GM23248 (cell line): Measurements from ENCODE around the gene ANKRD37. TPM values are rescaled to one million over a fixed set of nuclear protein-coding genes. Genes with fewer than 3 reads are reported as not detected.
"Not testable (repeated sequence)": the region's sequence is repeated elsewhere in the genome, so short reads cannot be mapped to it uniquely, and the experiment has no call there.

Experiments used
- DNase-seq: peaks from one replicate; pipeline ENCODE4 v3.0.0-alpha.2; 2015
- H2AFZ ChIP-seq: fragments of 200-600 bp; sonication (generic); 2 replicates; pipeline ENCODE4 v1.6.1; 2016; ENCODE audit warnings: antibody characterized with exemption
- H3F3A ChIP-seq: fragments of 200-600 bp; sonication (generic); 2 replicates; pipeline ENCODE4 v1.6.1; 2016; ENCODE audit warnings: mild to moderate bottlenecking, antibody characterized with exemption, mixed run types; ENCODE audit not compliant: insufficient read depth
- H3K27ac ChIP-seq: fragments of 200-600 bp; sonication (generic); 2 replicates; pipeline ENCODE4 v1.5.1; 2016; ENCODE audit warnings: mild to moderate bottlenecking
- H3K27me3 ChIP-seq: fragments of 200-600 bp; sonication (generic); replicated peaks from 2 replicates; pipeline ENCODE4 v1.6.1; 2016; ENCODE audit warnings: mild to moderate bottlenecking; ENCODE audit not compliant: insufficient read depth
- H3K36me3 ChIP-seq: fragments of 200-600 bp; sonication (generic); 2 replicates; pipeline ENCODE4 v1.6.1; 2016; ENCODE audit warnings: low read depth, mild to moderate bottlenecking
- H3K4me1 ChIP-seq: fragments of 200-600 bp; sonication (generic); 2 replicates; pipeline ENCODE4 v1.6.1; 2016; ENCODE audit warnings: mild to moderate bottlenecking; ENCODE audit not compliant: insufficient read depth
- H3K4me2 ChIP-seq: fragments of 200-600 bp; sonication (generic); one replicate; pipeline ENCODE4 v1.6.1; 2016; ENCODE audit warnings: mild to moderate bottlenecking; ENCODE audit not compliant: unreplicated experiment
- H3K4me3 ChIP-seq: fragments of 200-600 bp; sonication (generic); 2 replicates; pipeline ENCODE4 v1.5.1; 2016; ENCODE audit warnings: mild to moderate bottlenecking
- H3K79me2 ChIP-seq: fragments of 200-600 bp; sonication (generic); 2 replicates; pipeline ENCODE4 v1.6.1; 2016; ENCODE audit warnings: mild to moderate bottlenecking; ENCODE audit not compliant: insufficient read depth
- H3K9ac ChIP-seq: fragments of 200-600 bp; sonication (generic); 2 replicates; pipeline ENCODE4 v1.6.1; 2016; ENCODE audit warnings: mild to moderate bottlenecking
- H3K9me2 ChIP-seq: fragments of 200-600 bp; sonication (generic); 2 replicates; pipeline ENCODE4 v1.6.1; 2016; ENCODE audit warnings: mixed run types, mild to moderate bottlenecking, moderate library complexity; ENCODE audit not compliant: insufficient read depth
- H3K9me3 ChIP-seq: fragments of 200-600 bp; sonication (generic); one replicate; pipeline ENCODE4 v1.6.1; 2017; ENCODE audit warnings: low read depth
- H4K20me1 ChIP-seq: fragments of 200-600 bp; sonication (generic); 2 replicates; pipeline ENCODE4 v1.6.0; 2016; ENCODE audit not compliant: insufficient read depth
- EZH2 ChIP-seq: fragments of 200-600 bp; sonication (generic); IDR thresholded peaks from 2 replicates; pipeline ENCODE4 v1.6.1; 2018; ENCODE audit warnings: antibody characterized with exemption, mild to moderate bottlenecking; ENCODE audit not compliant: insufficient read depth, poor library complexity, severe bottlenecking
- EZH2phosphoT487 ChIP-seq: fragments of 200-600 bp; sonication (generic); IDR thresholded peaks from 2 replicates; pipeline ENCODE4 v1.6.1; 2018; ENCODE audit warnings: antibody characterized with exemption, moderate library complexity, mild to moderate bottlenecking, low read depth; ENCODE audit not compliant: insufficient read depth
- WGBS, 2 experiments: methylation state at CpG; one replicate each; pipeline ENCODE4 v1.1.6; 2015 to 2017; ENCODE audit warnings: low lambda C conversion rate in 2 of 2, low coverage in 1 of 2; ENCODE audit errors: missing lambda C conversion rate in 2 of 2; 5-methylcytosine and 5-hydroxymethylcytosine counted together
- in situ Hi-C: fragments of 300-500 bp; cut with MboI; formaldehyde crosslinking; loops from 2 replicates; pipeline ENCODE4 v1.15.0; 2020
- polyA plus RNA-seq: library from polyadenylated mRNA; unstranded; fragments of >200 nt; fragmentation: Nextera tagmentation; extraction: Ambion mirVana; gene quantifications from 2 replicates; pipeline ENCODE4 v1.2.1, GENCODE V29; 2016
- total RNA-seq: library from RNA; depleted of rRNA; stranded (reverse); fragments of >200 nt; shearing (Covaris generic); gene quantifications from 2 replicates; pipeline ENCODE4 v1.2.3, GENCODE V29; 2014

ANKRD37 gene
- total and polyA plus RNA-seq, 2 experiments from 2014 or later, result 11.1 to 17.6 TPM

DNA sequence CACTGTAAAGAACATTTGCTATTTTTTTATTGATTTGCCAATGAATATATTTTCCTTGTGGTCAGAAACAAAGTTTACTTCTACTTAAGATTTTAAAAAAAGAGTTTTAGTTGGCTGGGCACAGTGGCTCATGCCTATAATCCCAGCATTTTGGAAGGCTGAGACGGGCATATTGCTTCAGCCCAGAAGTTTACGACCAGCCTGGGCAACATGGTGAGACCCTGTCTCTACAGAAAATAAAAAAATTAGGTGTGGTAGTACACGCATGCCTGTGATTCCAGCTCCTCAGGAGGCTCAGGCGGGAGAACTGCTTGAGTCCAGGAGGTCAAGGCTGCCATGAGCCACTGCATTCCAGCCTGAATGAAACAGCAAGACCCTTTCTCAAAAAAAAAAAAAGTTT, 37.7 kb upstream of the ANKRD37 start:
- Histone ChIP-seq H3K36me3 (peaks cover 9% of the 10 kb centered on the region; the same call in 1 of the 2 replicates), H3K4me1 (peaks cover 12% of the 10 kb centered on the region), H3K9me2 (no peaks in the 10 kb centered on the region), H3K79me2 (no peaks in the 10 kb centered on the region), H2AFZ (no peak overlapping the region), H4K20me1 (no peaks in the 10 kb centered on the region), H3K4me3 (no peak overlapping the region), H3K27ac (peak overlapping the region; percentile 46), H3K27me3 (no peaks in the 10 kb centered on the region), H3K4me2 (peak overlapping the region; percentile 12), H3F3A (0 out of 2 replicates have a peak, but pooled peaks cover 8% of the 10 kb centered on the region), H3K9ac (no peak overlapping the region), H3K9me3 (no peaks in the 10 kb centered on the region)
- in situ Hi-C loops, result no loop called here
- no peak for TF ChIP-seq EZH2phosphoT487
- 94% methylated on average over 4 of the region's 4 CpGs for WGBS, 2 experiments
- no peak for DNase-seq

DNA sequence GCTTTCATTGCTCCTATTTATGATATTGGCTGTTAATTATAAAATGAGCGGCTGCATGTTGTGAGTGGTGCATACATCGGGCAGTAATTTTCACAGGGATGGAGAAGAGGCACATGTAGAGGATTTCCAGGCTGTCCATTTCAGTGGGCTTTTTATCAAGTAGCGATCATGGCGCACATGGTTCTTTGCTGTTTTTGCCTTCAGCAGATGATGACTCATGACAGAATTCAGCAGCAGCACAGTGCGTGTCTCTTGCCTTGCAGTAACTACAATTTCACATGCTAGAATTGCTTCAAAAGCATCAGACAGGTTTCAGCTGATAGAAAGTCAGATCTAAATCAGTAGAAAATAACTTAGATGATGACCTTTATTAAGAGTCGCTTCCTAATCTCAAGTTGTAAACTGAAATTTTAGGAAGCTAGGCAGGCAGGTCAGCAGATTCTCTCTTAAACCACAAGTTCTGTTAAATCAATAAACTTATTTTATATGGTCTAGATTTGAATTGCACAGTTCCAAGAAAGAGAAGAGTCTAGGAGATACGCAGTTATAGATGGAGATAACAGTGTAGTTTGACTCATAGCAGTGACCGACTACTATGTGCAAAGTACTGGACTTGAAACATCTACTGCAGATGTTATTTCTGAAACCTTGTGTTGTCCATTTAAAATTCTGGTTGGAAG, 36.7 kb upstream of the ANKRD37 start:
- H3F3A ChIP-seq, result 0 out of 2 replicates have a peak, but pooled peaks cover 8% of the 10 kb centered on the region
- TF ChIP-seq EZH2phosphoT487 (no peak), EZH2 (no peak)
- no peak overlapping the region for H2AFZ ChIP-seq
- DNase-seq, result peak; percentile 8
- peaks cover 9% of the 10 kb centered on the region; the same call in 1 of the 2 replicates for H3K36me3 ChIP-seq
- no peak overlapping the region for H3K4me3 ChIP-seq
- H3K79me2 ChIP-seq, result no peaks in the 10 kb centered on the region
- no peaks in the 10 kb centered on the region for H4K20me1 ChIP-seq
- no peaks in the 10 kb centered on the region for H3K9me2 ChIP-seq
- 97 to 98% methylated on average over 8 of the region's 8 CpGs for WGBS, 2 experiments
- in situ Hi-C loops, result no loop called here
- no peaks in the 10 kb centered on the region for H3K9me3 ChIP-seq
- peaks cover 12% of the 10 kb centered on the region for H3K4me1 ChIP-seq
- H3K27me3 ChIP-seq, result no peaks in the 10 kb centered on the region
- no peak overlapping the region for H3K27ac ChIP-seq
- no peak overlapping the region for H3K4me2 ChIP-seq
- H3K9ac ChIP-seq, result no peak overlapping the region

DNA sequence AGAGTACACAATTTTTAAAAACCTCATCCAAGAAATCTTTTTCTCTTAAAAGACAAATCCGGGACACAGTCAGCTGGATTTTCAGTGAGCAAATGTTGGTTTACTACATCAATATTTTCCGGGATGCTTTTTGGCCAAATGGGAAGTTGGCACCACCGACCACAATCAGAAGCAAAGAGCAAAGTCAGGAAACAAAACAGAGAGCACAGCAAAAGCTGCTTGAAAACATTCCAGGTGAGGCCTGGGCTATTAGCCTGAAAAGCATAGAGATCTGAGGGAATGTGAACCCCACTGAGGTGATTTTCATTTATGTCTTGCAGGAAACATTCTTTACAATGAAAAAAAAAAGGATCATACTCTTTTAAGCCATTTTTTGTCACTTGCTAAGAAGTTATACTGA, 34.8 kb upstream of the ANKRD37 start:
- DNase-seq, result no peak
- WGBS, 2 experiments, result 95 to 97% methylated on average over 3 of the region's 3 CpGs
- no peaks in the 10 kb centered on the region for H3K27me3 ChIP-seq
- no peaks in the 10 kb centered on the region for H4K20me1 ChIP-seq
- in situ Hi-C loops, result no loop called here
- peaks cover 9% of the 10 kb centered on the region; the same call in 1 of the 2 replicates for H3K36me3 ChIP-seq
- H3K4me1 ChIP-seq, result peaks cover 12% of the 10 kb centered on the region
- no peak overlapping the region for H3K27ac ChIP-seq
- TF ChIP-seq EZH2 (no peak), EZH2phosphoT487 (no peak)
- H3K9me3 ChIP-seq, result no peaks in the 10 kb centered on the region
- H3K4me2 ChIP-seq, result no peak overlapping the region
- no peak overlapping the region for H2AFZ ChIP-seq
- no peak overlapping the region for H3K4me3 ChIP-seq
- no peak overlapping the region for H3K9ac ChIP-seq
- 0 out of 2 replicates have a peak, but pooled peaks cover 4% of the 10 kb centered on the region for H3F3A ChIP-seq
- H3K9me2 ChIP-seq, result no peaks in the 10 kb centered on the region
- no peaks in the 10 kb centered on the region for H3K79me2 ChIP-seq

DNA sequence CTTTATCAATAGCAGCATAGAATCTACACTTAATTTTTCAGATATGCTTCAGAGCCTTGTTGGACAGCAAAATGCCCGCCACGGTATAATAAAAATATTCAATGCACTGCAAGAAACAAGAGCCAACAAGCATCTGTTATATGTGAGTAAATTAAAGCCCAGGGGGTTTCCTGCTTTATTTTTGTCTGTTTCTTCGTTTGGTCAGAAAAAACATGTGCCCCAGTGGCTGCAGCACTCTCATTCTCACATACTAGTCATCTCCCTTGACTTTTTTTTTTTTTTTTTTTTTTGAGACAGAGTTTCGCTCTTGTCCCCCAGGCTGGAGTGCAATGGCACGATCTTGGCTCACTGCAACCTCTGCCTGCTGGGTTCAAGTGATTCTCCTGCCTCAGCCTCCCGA, 34.1 kb upstream of the ANKRD37 start:
- DNase-seq, H3K9me3 ChIP-seq, in situ Hi-C loops, H3K4me3 ChIP-seq, H3K4me2 ChIP-seq, H3F3A ChIP-seq, H3K9me2 ChIP-seq, H3K79me2 ChIP-seq, H3K36me3 ChIP-seq, H3K27ac ChIP-seq, H3K9ac ChIP-seq, H2AFZ ChIP-seq, H4K20me1 ChIP-seq, H3K27me3 ChIP-seq: not testable (repeated sequence)
- peaks cover 12% of the 10 kb centered on the region for H3K4me1 ChIP-seq
- WGBS, 2 experiments, result 98% methylated on average over 5 to 6 of the region's 6 CpGs

DNA sequence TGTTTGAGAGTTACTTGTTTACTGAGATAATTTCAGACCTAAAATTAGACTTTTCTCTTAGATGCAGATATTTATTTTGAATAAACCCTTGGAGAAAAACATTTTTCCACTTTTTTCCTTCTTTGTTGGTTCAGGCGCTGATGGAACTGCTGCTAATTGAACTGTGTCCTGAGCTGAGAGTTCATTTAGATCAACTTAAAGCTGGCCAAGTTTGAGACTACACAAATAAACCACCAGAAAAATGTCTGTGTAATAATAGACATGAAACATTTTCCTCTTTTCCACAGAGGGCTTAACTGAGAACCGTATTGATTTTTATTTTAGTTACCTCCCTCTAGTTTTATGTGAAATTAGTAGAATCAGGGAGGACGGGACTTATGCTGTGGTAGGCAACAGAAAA, 33.4 kb upstream of the ANKRD37 start:
- peaks cover 11% of the 10 kb centered on the region for H3K4me1 ChIP-seq
- no peaks in the 10 kb centered on the region for H3K9me2 ChIP-seq
- WGBS, 2 experiments, result 96 to 99% methylated on average over 3 of the region's 3 CpGs
- H4K20me1 ChIP-seq, result no peaks in the 10 kb centered on the region
- in situ Hi-C loops, result no loop called here
- H3K9ac ChIP-seq, result no peak overlapping the region
- H3K4me3 ChIP-seq, result no peak overlapping the region
- H3K9me3 ChIP-seq, result no peaks in the 10 kb centered on the region
- no peak overlapping the region for H3K4me2 ChIP-seq
- no peak overlapping the region for H2AFZ ChIP-seq
- no peaks in the 10 kb centered on the region for H3K79me2 ChIP-seq
- DNase-seq, result no peak
- no peaks in the 10 kb centered on the region for H3K27me3 ChIP-seq
- no peak overlapping the region for H3K27ac ChIP-seq
- H3K36me3 ChIP-seq, result 0 out of 2 replicates have a peak, but pooled peaks cover 5% of the 10 kb centered on the region
- TF ChIP-seq EZH2phosphoT487, result no peak
- TF ChIP-seq EZH2, result no peak
- H3F3A ChIP-seq, result no peaks in the 10 kb centered on the region
